Ishikawa (cell line): ENCODE data around the gene LRRC74A.
A peak's percentile ranks its signal among the peaks of the same experiment; 100 is the strongest.

Source experiments
- CEBPB ChIP-seq: IDR thresholded peaks from 2 replicates; pipeline ENCODE4 v1.6.1; 2012
- CREB1 ChIP-seq: IDR thresholded peaks from 2 replicates; pipeline ENCODE4 v1.6.1; 2012; ENCODE audit warnings: low read depth
- EGR1 ChIP-seq: IDR thresholded peaks from 2 replicates; pipeline ENCODE4 v1.6.1; 2012
- EP300 ChIP-seq: IDR thresholded peaks from 2 replicates; pipeline ENCODE4 v1.6.1; 2012; ENCODE audit warnings: borderline replicate concordance
- FOXM1 ChIP-seq: IDR thresholded peaks from 2 replicates; pipeline ENCODE4 v1.6.1; 2012; ENCODE audit warnings: low read depth, borderline replicate concordance
- MAX ChIP-seq: IDR thresholded peaks from 2 replicates; pipeline ENCODE4 v1.6.1; 2012
- NFIC ChIP-seq: IDR thresholded peaks from 2 replicates; pipeline ENCODE4 v1.6.1; 2012
- RAD21 ChIP-seq: IDR thresholded peaks from 2 replicates; pipeline ENCODE4 v1.6.1; 2012; ENCODE audit warnings: low read depth
- TAF1 ChIP-seq: IDR thresholded peaks from 2 replicates; pipeline ENCODE4 v1.6.1; 2012; ENCODE audit warnings: low read depth, mild to moderate bottlenecking

GRCh38 chr14:76872796-76873432, 46.7 kb downstream of the LRRC74A start:
- TF ChIP-seq MAX = no peak
- no peak for TF ChIP-seq CEBPB
- no peak for TF ChIP-seq EGR1
- TF ChIP-seq NFIC = no peak
- TF ChIP-seq FOXM1 = no peak
- peak; percentile 91 for TF ChIP-seq RAD21
- TF ChIP-seq EP300 = no peak
- TF ChIP-seq TAF1 = no peak
- TF ChIP-seq CREB1 = no peak
